ENCODE results near the gene ANK3. TPM values are rescaled to one million over a fixed set of nuclear protein-coding genes. Genes with fewer than 3 reads are reported as not detected.

The ANK3 gene
- total RNA-seq, 2 experiments from 2014 or later = 60.5 to 61.9 TPM

DNA sequence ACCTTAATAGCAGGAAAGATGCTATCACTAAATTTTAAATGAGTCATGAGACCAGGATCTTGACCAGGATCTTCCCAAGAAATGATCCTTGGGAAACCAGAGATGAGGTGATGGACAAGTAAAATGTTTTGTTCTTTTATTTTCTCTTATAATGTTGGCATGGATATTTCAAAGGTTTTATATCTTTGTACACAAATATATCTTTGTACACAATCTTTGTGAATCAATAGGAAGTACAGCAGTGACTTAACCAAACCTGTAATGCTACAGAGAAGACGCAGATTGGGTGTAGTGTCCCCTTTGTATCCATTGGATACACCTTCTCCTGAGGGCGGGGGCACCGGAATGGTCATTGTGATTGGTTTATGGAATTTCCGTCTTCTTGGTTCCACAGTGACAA, 303.3 kb downstream of the ANK3 start:
- no peak for ATAC-seq (ENCODE audit: poor library complexity)
- H3K27me3 ChIP-seq (ENCODE audit: control insufficient read depth in 1 of 2, insufficient read depth in 2 of 2, low read length in 2 of 2) = no peaks in the 10 kb centered on the region
- H3K4me3 ChIP-seq (ENCODE audit: low read length) = no peak overlapping the region
- TF ChIP-seq, protein P1, sequence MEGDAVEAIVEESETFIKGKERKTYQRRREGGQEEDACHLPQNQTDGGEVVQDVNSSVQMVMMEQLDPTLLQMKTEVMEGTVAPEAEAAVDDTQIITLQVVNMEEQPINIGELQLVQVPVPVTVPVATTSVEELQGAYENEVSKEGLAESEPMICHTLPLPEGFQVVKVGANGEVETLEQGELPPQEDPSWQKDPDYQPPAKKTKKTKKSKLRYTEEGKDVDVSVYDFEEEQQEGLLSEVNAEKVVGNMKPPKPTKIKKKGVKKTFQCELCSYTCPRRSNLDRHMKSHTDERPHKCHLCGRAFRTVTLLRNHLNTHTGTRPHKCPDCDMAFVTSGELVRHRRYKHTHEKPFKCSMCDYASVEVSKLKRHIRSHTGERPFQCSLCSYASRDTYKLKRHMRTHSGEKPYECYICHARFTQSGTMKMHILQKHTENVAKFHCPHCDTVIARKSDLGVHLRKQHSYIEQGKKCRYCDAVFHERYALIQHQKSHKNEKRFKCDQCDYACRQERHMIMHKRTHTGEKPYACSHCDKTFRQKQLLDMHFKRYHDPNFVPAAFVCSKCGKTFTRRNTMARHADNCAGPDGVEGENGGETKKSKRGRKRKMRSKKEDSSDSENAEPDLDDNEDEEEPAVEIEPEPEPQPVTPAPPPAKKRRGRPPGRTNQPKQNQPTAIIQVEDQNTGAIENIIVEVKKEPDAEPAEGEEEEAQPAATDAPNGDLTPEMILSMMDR (IDR thresholded peaks at IDR 0.05) = no peak
- Mint-ChIP-seq H3K27ac (no peak overlapping the region), H3K4me3 (no peak overlapping the region), H3K4me1 (ENCODE audit: low read depth) (no peaks in the 10 kb centered on the region), H3K36me3 (ENCODE audit: low read depth) (peaks cover 75% of the 10 kb centered on the region), H3K9me3 (no peaks in the 10 kb centered on the region), H3K27me3 (no peaks in the 10 kb centered on the region)
- intact Hi-C loops (cut with DNase I, micrococcal nuclease) = no loop called here
- ChIA-PET POLR2A (no interaction called here), CTCF (no interaction called here)
- no peak for DNase-seq
- H3K27ac ChIP-seq (ENCODE audit: low read depth in 1 of 2, low read length in 2 of 2) = no peak overlapping the region
- H3K4me1 ChIP-seq (ENCODE audit: insufficient read depth, low read length) = no peaks in the 10 kb centered on the region
- H3K9me3 ChIP-seq (ENCODE audit: control insufficient read depth in 1 of 2, insufficient read depth in 1 of 2, low read length in 2 of 2) = no peaks in the 10 kb centered on the region
- peaks cover 42% of the 10 kb centered on the region for H3K36me3 ChIP-seq (ENCODE audit: insufficient read depth, low read length)

DNA sequence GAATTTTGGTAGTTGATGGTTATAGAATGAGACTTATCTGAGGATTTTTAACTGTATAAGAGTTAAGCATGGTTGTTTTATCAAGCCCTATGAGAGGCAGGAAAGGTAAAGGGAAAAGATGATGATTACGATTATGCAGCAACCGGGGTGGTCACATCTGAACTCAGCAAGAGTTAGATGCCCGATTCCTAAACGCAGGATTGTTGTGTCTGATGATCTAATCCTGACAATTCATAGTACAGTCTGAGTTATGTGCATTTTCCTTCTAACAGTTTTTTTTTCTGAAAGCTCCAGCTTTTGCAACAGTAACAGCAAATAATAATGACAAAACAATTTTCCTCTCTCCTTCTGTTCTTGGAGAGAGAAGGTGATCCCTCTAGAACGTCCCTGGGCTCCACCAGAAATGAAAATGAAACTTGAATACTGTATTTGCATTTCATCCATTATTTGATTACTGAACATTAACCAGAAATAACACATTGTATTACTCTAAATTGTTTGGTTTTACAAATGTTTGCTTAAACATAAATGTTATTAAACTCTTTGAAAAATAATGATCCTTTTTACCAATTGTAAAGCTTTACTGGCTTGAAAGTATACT, 306.8 kb downstream of the ANK3 start:
- Mint-ChIP-seq H3K27me3 (no peaks in the 10 kb centered on the region), H3K9me3 (no peaks in the 10 kb centered on the region), H3K27ac (no peak overlapping the region), H3K4me3 (no peak overlapping the region), H3K4me1 (ENCODE audit: low read depth) (no peaks in the 10 kb centered on the region), H3K36me3 (ENCODE audit: low read depth) (peaks cover 91% of the 10 kb centered on the region)
- ATAC-seq (ENCODE audit: poor library complexity) (no peak), DNase-seq (no peak)
- no peaks in the 10 kb centered on the region for H3K9me3 ChIP-seq (ENCODE audit: control insufficient read depth in 1 of 2, insufficient read depth in 1 of 2, low read length in 2 of 2)
- H3K4me1 ChIP-seq (ENCODE audit: insufficient read depth, low read length) = no peaks in the 10 kb centered on the region
- CTCF ChIA-PET = no interaction called here
- H3K27me3 ChIP-seq (ENCODE audit: control insufficient read depth in 1 of 2, insufficient read depth in 2 of 2, low read length in 2 of 2) = no peaks in the 10 kb centered on the region
- no peak overlapping the region for H3K4me3 ChIP-seq (ENCODE audit: low read length)
- intact Hi-C loops (cut with DNase I, micrococcal nuclease) = no loop called here
- TF ChIP-seq, protein P1 (IDR thresholded peaks at IDR 0.05) = no peak
- POLR2A ChIA-PET = no interaction called here
- H3K27ac ChIP-seq (ENCODE audit: low read depth in 1 of 2, low read length in 2 of 2) = no peak overlapping the region
- H3K36me3 ChIP-seq (ENCODE audit: insufficient read depth, low read length) = peaks cover 40% of the 10 kb centered on the region

DNA sequence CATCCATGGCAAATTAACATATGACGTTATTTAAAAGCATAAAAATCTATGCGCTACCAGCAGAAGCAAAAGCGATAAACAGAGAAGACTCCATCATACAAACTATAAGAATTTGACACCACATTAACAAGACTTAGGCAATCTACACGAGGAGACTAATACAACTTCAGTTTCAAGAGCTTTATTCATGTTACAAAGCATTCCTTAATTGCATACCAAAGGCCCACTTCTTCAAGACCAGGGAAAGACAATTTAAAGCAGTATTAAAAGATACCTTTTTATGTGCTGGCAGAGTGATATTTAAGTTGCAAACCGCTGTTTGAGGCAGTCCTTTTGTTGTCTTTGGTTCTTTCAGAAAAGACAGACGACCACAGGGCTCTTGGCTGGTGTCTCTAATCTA, 307.3 kb downstream of the ANK3 start:
- no peak overlapping the region for H3K4me3 ChIP-seq (ENCODE audit: low read length)
- peaks cover 94% of the 10 kb centered on the region for H3K36me3 Mint-ChIP-seq (ENCODE audit: low read depth)
- H3K4me1 Mint-ChIP-seq (ENCODE audit: low read depth) = no peaks in the 10 kb centered on the region
- intact Hi-C loops (cut with DNase I, micrococcal nuclease) = no loop called here
- H3K27ac ChIP-seq (ENCODE audit: low read depth in 1 of 2, low read length in 2 of 2) = no peak overlapping the region
- H3K9me3 ChIP-seq (ENCODE audit: control insufficient read depth in 1 of 2, insufficient read depth in 1 of 2, low read length in 2 of 2) = no peaks in the 10 kb centered on the region
- no peak overlapping the region for H3K4me3 Mint-ChIP-seq
- H3K27ac Mint-ChIP-seq = no peak overlapping the region
- no peaks in the 10 kb centered on the region for H3K27me3 ChIP-seq (ENCODE audit: control insufficient read depth in 1 of 2, insufficient read depth in 2 of 2, low read length in 2 of 2)
- no peak for DNase-seq
- peaks cover 36% of the 10 kb centered on the region for H3K36me3 ChIP-seq (ENCODE audit: insufficient read depth, low read length)
- no peaks in the 10 kb centered on the region for H3K4me1 ChIP-seq (ENCODE audit: insufficient read depth, low read length)
- no peaks in the 10 kb centered on the region for H3K27me3 Mint-ChIP-seq
- H3K9me3 Mint-ChIP-seq = no peaks in the 10 kb centered on the region
- ChIA-PET CTCF (no interaction called here), POLR2A (no interaction called here)
- ATAC-seq (ENCODE audit: poor library complexity) = no peak
- TF ChIP-seq, protein P1 (IDR thresholded peaks at IDR 0.05) = no peak
